HCT116 (cell line): ENCODE measurements around the gene NALCN. TPM values are rescaled to one million over a fixed set of nuclear protein-coding genes. Genes with fewer than 3 reads are reported as not detected.

Experiments
- ATAC-seq: fragments of 200-7000 bp; cut with Tn5 transposase; 2 replicates; pipeline ENCODE4 v1.9.1; 2020; ENCODE audit warnings: mild to moderate bottlenecking, moderate library complexity
- BruUV-seq: library from RNA; stranded (reverse); fragments of 400-500 nt; replicated peaks from 2 replicates; lab custom pipeline; 2021; lab: Mats Ljungman, UMichigan
- CTCF ChIA-PET: fragments of 300-600 bp; sonication (Branson Sonifier 250); formaldehyde crosslinking; loops from one replicate; lab custom pipeline; 2021; ENCODE audit warnings: antibody characterized with exemption; lab: Charles Lee
- POLR2A ChIA-PET: fragments of 300-600, 350-600 bp; sonication (Branson Sonifier 250); formaldehyde crosslinking; loops from one replicate; lab custom pipeline; 2021; ENCODE audit warnings: antibody characterized with exemption; lab: Charles Lee
- RAD21 ChIA-PET, 2 experiments: fragments of 300-600 bp; sonication (Branson Sonifier 250); formaldehyde crosslinking; loops; one replicate each; lab custom pipeline; 2023; ENCODE audit warnings: low total read pairs in 2 of 2; ENCODE audit not compliant: uncharacterized antibody in 2 of 2, unreplicated experiment in 2 of 2, low non-redundant PET in 1 of 2; lab: Charles Lee
- DNase-seq: peaks from one replicate; pipeline ENCODE4 v3.0.0-alpha.2; 2010; ENCODE audit warnings: low read depth, low spot score
- H2AFZ ChIP-seq: fragments of 200-600 bp; shearing (Covaris generic), sonication (generic); 2 replicates; pipeline ENCODE4 v1.6.1; 2017; ENCODE audit warnings: low read depth, mixed run types, mixed read lengths, antibody characterized with exemption, low read length; ENCODE audit not compliant: poor library complexity, severe bottlenecking
- H3K27ac ChIP-seq: 2 replicates; pipeline ENCODE4 v1.5.1; 2012; ENCODE audit warnings: low read depth, low read length
- H3K27me3 ChIP-seq: fragments of 200-600 bp; sonication (generic); 2 replicates; pipeline ENCODE4 v1.6.1; 2016; ENCODE audit warnings: mixed run types, low read length, mixed read lengths; ENCODE audit not compliant: insufficient read depth
- H3K36me3 ChIP-seq, 2 experiments: fragments of 200-500 bp in 1 of 2; fragments of 200-600 bp in 1 of 2; sonication (Bioruptor generic) in 1 of 2; sonication (generic) in 1 of 2; 2 replicates each; pipeline versions ENCODE4 v1.5.1 to v1.6.1; 2014 to 2016; ENCODE audit warnings: low read length in 2 of 2, inconsistent platforms in 1 of 2, mixed read lengths in 1 of 2, mixed run types in 1 of 2; ENCODE audit not compliant: insufficient read depth in 2 of 2, control insufficient read depth in 1 of 2
- H3K4me1 ChIP-seq, 2 experiments: fragments of 200-600 bp in 1 of 2; sonication (generic) in 1 of 2; 2 replicates each; pipeline versions ENCODE4 v1.5.1 to v1.6.1; 2012 to 2017; ENCODE audit warnings: low read length in 2 of 2, inconsistent platforms in 1 of 2, mild to moderate bottlenecking in 1 of 2, mixed read lengths in 1 of 2, mixed run types in 1 of 2, moderate library complexity in 1 of 2; ENCODE audit not compliant: insufficient read depth in 2 of 2, control insufficient read depth in 1 of 2
- H3K4me2 ChIP-seq: fragments of 200-600 bp; sonication (generic); 2 replicates; pipeline ENCODE4 v1.6.1; 2017; ENCODE audit warnings: mixed run types, low read length, mixed read lengths
- H3K4me3 ChIP-seq, 2 experiments: fragments of 200-600 bp in 1 of 2; sonication (generic) in 1 of 2; replicated peaks in 1 of 2; 2 replicates each; pipeline ENCODE4 v1.5.1; 2011 to 2016; ENCODE audit warnings: low read length in 2 of 2, control low read depth in 1 of 2, low read depth in 1 of 2, mild to moderate bottlenecking in 1 of 2, mixed read lengths in 1 of 2, mixed run types in 1 of 2
- H3K79me2 ChIP-seq: fragments of 200-600 bp; sonication (generic); 2 replicates; pipeline ENCODE4 v1.6.1; 2017; ENCODE audit warnings: mild to moderate bottlenecking, mixed run types, low read length, moderate library complexity, mixed read lengths; ENCODE audit not compliant: insufficient read depth
- H3K9ac ChIP-seq: fragments of 200-600 bp; sonication (generic); 2 replicates; pipeline ENCODE4 v1.6.1; 2016; ENCODE audit warnings: low read length, mixed read lengths
- H3K9me2 ChIP-seq: fragments of 200-600 bp; sonication (generic), shearing (Covaris generic); 2 replicates; pipeline ENCODE4 v1.6.1; 2017; ENCODE audit warnings: mixed run types, mild to moderate bottlenecking, moderate library complexity; ENCODE audit not compliant: insufficient read depth
- H3K9me3 ChIP-seq, 2 experiments: fragments of 200-500 bp in 1 of 2; fragments of 200-600 bp in 1 of 2; sonication (Bioruptor generic) in 1 of 2; sonication (generic) in 1 of 2; 2 replicates each; pipeline ENCODE4 v1.6.1; 2014 to 2017; ENCODE audit warnings: low read length in 2 of 2, mixed read lengths in 2 of 2, inconsistent platforms in 1 of 2, low read depth in 1 of 2, mild to moderate bottlenecking in 1 of 2, mixed run types in 1 of 2, moderate library complexity in 1 of 2; ENCODE audit not compliant: control insufficient read depth in 1 of 2, insufficient read depth in 1 of 2
- H4K20me1 ChIP-seq: fragments of 200-600 bp; sonication (generic), shearing (Covaris generic); 2 replicates; pipeline ENCODE4 v1.6.1; 2017; ENCODE audit warnings: mixed run types, mild to moderate bottlenecking, moderate library complexity; ENCODE audit not compliant: insufficient read depth
- CBX3 ChIP-seq: IDR thresholded peaks from 2 replicates; pipeline ENCODE4 v1.6.1; 2012; ENCODE audit warnings: low read depth
- CEBPB ChIP-seq: IDR thresholded peaks from 2 replicates; pipeline ENCODE4 v1.6.1; 2012; ENCODE audit warnings: low read depth
- CTCF ChIP-seq, 3 experiments: fragments of 200-600 bp in 1 of 3; sonication (generic) in 1 of 3; IDR thresholded peaks in 2 of 3; conservative IDR thresholded peaks in 1 of 3; 2 replicates each; pipeline ENCODE4 v1.5.1; 2012 to 2017; ENCODE audit warnings: low read depth in 2 of 3, low read length in 2 of 3, antibody characterized with exemption in 1 of 3, borderline replicate concordance in 1 of 3, control low read depth in 1 of 3, mild to moderate bottlenecking in 1 of 3, mixed read lengths in 1 of 3, mixed run types in 1 of 3, moderate library complexity in 1 of 3; ENCODE audit not compliant: insufficient read depth in 1 of 3
- EGR1 ChIP-seq: IDR thresholded peaks from 2 replicates; pipeline ENCODE4 v1.6.1; 2012; ENCODE audit warnings: low read depth
- EZH2 ChIP-seq: fragments of 200-600 bp; sonication (generic); IDR thresholded peaks from 2 replicates; pipeline ENCODE4 v1.6.1; 2017; ENCODE audit warnings: antibody characterized with exemption, mixed run types
- EZH2phosphoT487 ChIP-seq: fragments of 200-600 bp; IDR thresholded peaks from 2 replicates; pipeline ENCODE4 v1.6.1; 2018; ENCODE audit warnings: antibody characterized with exemption, borderline replicate concordance
- POLR2A ChIP-seq: IDR thresholded peaks from 2 replicates; pipeline ENCODE4 v1.7.0; 2011; ENCODE audit warnings: borderline replicate concordance; ENCODE audit not compliant: insufficient read depth, insufficient read length; ENCODE audit errors: extremely low read depth
- POLR2AphosphoS5 ChIP-seq: IDR thresholded peaks from 2 replicates; pipeline ENCODE4 v1.6.1; 2011; ENCODE audit warnings: mild to moderate bottlenecking, low read depth, low read length, moderate library complexity
- SIN3A ChIP-seq: IDR thresholded peaks from 2 replicates; pipeline ENCODE4 v1.6.1; 2012; ENCODE audit warnings: low read depth
- SP1 ChIP-seq: IDR thresholded peaks from 2 replicates; pipeline ENCODE4 v1.6.1; 2012; ENCODE audit warnings: low read depth
- TCF7L2 ChIP-seq: IDR thresholded peaks from 2 replicates; pipeline ENCODE4 v1.7.0; 2011; ENCODE audit warnings: borderline replicate concordance, inconsistent platforms; ENCODE audit not compliant: insufficient read depth, insufficient read length; ENCODE audit errors: extremely low read depth
- ZFX ChIP-seq: fragments of 450-650 bp; IDR thresholded peaks from 2 replicates; pipeline ENCODE4 v1.6.1; 2017
- intact Hi-C: fragments of 100-400 bp; cut with micrococcal nuclease; formaldehyde crosslinking; loops from 2 replicates; pipeline ENCODE4 v1.10.0; 2022
- total RNA-seq: library from RNA; stranded (reverse); gene quantifications from one replicate; pipeline ENCODE4 v1.2.1, GENCODE V29; 2021; ENCODE audit not compliant: unreplicated experiment

Gene NALCN
- total RNA-seq, 1 experiment from 2014 or later: not detected

- ChIA-PET POLR2A (no interaction called here), CTCF (no interaction called here)
- no peak overlapping the region for H2AFZ ChIP-seq
- H3K9ac ChIP-seq: no peak overlapping the region
- no peak overlapping the region for H3K27ac ChIP-seq
- no peak for ATAC-seq
- H3K9me2 ChIP-seq: no peaks in the 10 kb centered on the region
- H3K79me2 ChIP-seq: no peaks in the 10 kb centered on the region
- H3K4me3 ChIP-seq: no peak overlapping the region
- no peaks in the 10 kb centered on the region for H3K4me1 ChIP-seq
- no peak overlapping the region for H3K4me2 ChIP-seq
- BruUV-seq: no TSS peak
- H3K36me3 ChIP-seq: no peaks in the 10 kb centered on the region
- no peak for DNase-seq
- intact Hi-C loops: no loop called here
- TF ChIP-seq SP1: no peak
- no peak for TF ChIP-seq EZH2
- TF ChIP-seq EGR1: no peak
- no peak for TF ChIP-seq SIN3A
- TF ChIP-seq POLR2A: no peak
- no peak for TF ChIP-seq CEBPB
- no peak for TF ChIP-seq TCF7L2
- TF ChIP-seq, all 23 proteins: peak for 0
- Histone ChIP-seq H3K27me3 (no peaks in the 10 kb centered on the region), H4K20me1 (no peaks in the 10 kb centered on the region), H3K9me3 (peaks cover 0 to 11% of the 10 kb centered on the region in 2 experiments; a peak in 1 of 4 replicates)
- RAD21 ChIA-PET: no interaction called here
These were observed 151.4 kb downstream of the NALCN start for GRCh38 chr13:101264931-101265330.

GRCh38 chr13:101262306-101262705 is 154.0 kb downstream of the NALCN start:
- ATAC-seq (no peak), DNase-seq (no peak)
- peaks cover 0 to 9% of the 10 kb centered on the region in 2 experiments; a peak in 1 of 4 replicates for H3K4me1 ChIP-seq
- ChIA-PET RAD21 (no interaction called here), CTCF (no interaction called here), POLR2A (no interaction called here)
- H2AFZ ChIP-seq: no peak overlapping the region
- H3K36me3 ChIP-seq: no peaks in the 10 kb centered on the region
- H3K4me3 ChIP-seq: no peak overlapping the region
- TF ChIP-seq EGR1 (no peak), POLR2AphosphoS5 (no peak), CBX3 (no peak), EZH2 (no peak), CTCF (IDR thresholded peaks at IDR 0.05 in 2 of 3, conservative IDR thresholded peaks at IDR 0.05 in 1 of 3; ENCODE audit: borderline replicate concordance in 1 of 3, insufficient read depth in 1 of 3, low read depth in 2 of 3, low read length in 2 of 3) (no peak), ZFX (no peak), EZH2phosphoT487 (no peak), TCF7L2 (no peak)
- intact Hi-C loops: no loop called here
- no peak overlapping the region for H3K27ac ChIP-seq
- H3K9me3 ChIP-seq: peaks cover 0 to 7% of the 10 kb centered on the region in 2 experiments; a peak in 1 of 4 replicates
- no peaks in the 10 kb centered on the region for H3K79me2 ChIP-seq
- no peak overlapping the region for H3K4me2 ChIP-seq
- no peak overlapping the region for H3K9ac ChIP-seq
- BruUV-seq: no TSS peak
- H3K9me2 ChIP-seq: no peaks in the 10 kb centered on the region
- H3K27me3 ChIP-seq: no peaks in the 10 kb centered on the region
- no peaks in the 10 kb centered on the region for H4K20me1 ChIP-seq
